D721Med (cell line): ENCODE data around the gene GALNT4.

Source experiments
- DNase-seq: peaks from one replicate; pipeline ENCODE4 v3.0.0; 2011; ENCODE audit warnings: low spot score; ENCODE audit not compliant: insufficient read length
- FAIRE-seq: peaks from 2 replicates; lab custom pipeline; 2011; peaks lifted over from hg19 to GRCh38; lab: Jason Lieb, UNC
- CTCF ChIP-seq: IDR thresholded peaks from 2 replicates; pipeline ENCODE4 v1.5.1; 2012; ENCODE audit warnings: mild to moderate bottlenecking, control low read depth; ENCODE audit not compliant: insufficient read depth; ENCODE audit errors: missing control alignments

The GALNT4 gene

DNA sequence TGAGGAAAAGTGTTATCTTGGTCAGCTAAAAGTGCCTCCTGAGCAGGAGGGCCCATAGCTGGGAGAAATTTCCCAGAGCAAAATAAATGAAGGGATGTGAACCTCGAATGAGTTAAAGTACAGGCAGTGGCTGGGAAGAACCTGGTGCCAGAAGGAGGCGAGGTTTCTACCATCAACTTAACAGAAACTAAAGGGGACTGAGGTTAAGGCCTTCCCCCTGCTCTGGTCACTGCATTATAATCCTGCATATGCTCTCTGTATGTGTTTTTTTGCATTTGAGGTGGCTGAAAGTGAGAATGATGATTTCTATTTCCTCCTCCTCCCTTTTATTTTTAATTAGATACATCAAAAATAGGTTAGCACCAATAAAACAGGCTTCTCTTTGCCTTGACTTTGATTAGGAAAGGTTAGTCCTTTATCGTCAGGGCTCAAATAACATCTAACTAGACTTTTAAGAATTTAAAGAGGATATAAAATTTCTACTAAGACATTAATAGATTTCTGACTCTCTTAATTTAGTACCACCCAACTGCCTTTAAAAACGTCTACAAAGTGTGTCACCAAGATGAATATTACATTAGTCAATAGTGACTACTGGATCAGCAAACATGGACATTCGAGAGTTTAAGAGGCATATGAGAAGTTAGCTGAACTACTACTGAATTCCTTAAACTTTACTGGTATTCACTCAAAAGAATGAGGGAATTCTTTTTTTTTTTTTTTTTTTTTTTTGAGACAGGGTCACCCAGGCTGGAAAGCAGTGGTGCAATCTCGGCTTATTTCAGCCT, 49.2 kb downstream of the GALNT4 start:
- DNase-seq: no peak
- no peak for FAIRE-seq
- TF ChIP-seq CTCF: no peak

GRCh38 chr12:89474615-89475014, 50.0 kb downstream of the GALNT4 start:
- TF ChIP-seq CTCF: no peak
- no peak for DNase-seq
- no peak for FAIRE-seq
